SK-N-MC (cell line): Measurements from ENCODE around the gene PRICKLE2.

Source experiments
- DNase-seq: peaks from one replicate; pipeline ENCODE4 v3.0.0-alpha.2; 2011; ENCODE audit warnings: low read depth, low spot score
- H3K27ac ChIP-seq: fragments of 200-600 bp; sonication (generic); 2 replicates; pipeline ENCODE4 v1.5.1; 2016; ENCODE audit warnings: mixed run types
- H3K36me3 ChIP-seq: fragments of 200-600 bp; sonication (generic); 2 replicates; pipeline ENCODE4 v1.6.1; 2017; ENCODE audit warnings: antibody characterized with exemption, low read length, mixed read lengths; ENCODE audit not compliant: insufficient read depth
- H3K4me3 ChIP-seq: fragments of 200-600 bp; sonication (generic); 2 replicates; pipeline ENCODE4 v1.5.1; 2016
- H3K9ac ChIP-seq: fragments of 200-600 bp; sonication (generic); 2 replicates; pipeline ENCODE4 v1.8.0; 2017; ENCODE audit warnings: mixed run types, mixed read lengths; ENCODE audit not compliant: insufficient read length
- H3K9me3 ChIP-seq: fragments of 200-600 bp; sonication (generic); 2 replicates; pipeline ENCODE4 v1.6.1; 2017; ENCODE audit warnings: low read depth, mild to moderate bottlenecking, antibody characterized with exemption, low read length, moderate library complexity, mixed read lengths
- EZH2 ChIP-seq: fragments of 200-600 bp; sonication (generic); IDR thresholded peaks from one replicate; pipeline ENCODE4 v1.6.1; 2017; ENCODE audit warnings: antibody characterized with exemption
- FOXP2 ChIP-seq: optimal IDR thresholded peaks from 2 replicates; pipeline ENCODE3; 2011; ENCODE audit warnings: mild to moderate bottlenecking, moderate library complexity; ENCODE audit not compliant: insufficient read depth; ENCODE audit errors: extremely low read length, control extremely low read depth
- POLR2AphosphoS5 ChIP-seq: IDR thresholded peaks from 2 replicates; pipeline ENCODE4 v1.6.1; 2012; ENCODE audit warnings: mild to moderate bottlenecking, low read depth, low read length, borderline replicate concordance

Gene PRICKLE2

DNA sequence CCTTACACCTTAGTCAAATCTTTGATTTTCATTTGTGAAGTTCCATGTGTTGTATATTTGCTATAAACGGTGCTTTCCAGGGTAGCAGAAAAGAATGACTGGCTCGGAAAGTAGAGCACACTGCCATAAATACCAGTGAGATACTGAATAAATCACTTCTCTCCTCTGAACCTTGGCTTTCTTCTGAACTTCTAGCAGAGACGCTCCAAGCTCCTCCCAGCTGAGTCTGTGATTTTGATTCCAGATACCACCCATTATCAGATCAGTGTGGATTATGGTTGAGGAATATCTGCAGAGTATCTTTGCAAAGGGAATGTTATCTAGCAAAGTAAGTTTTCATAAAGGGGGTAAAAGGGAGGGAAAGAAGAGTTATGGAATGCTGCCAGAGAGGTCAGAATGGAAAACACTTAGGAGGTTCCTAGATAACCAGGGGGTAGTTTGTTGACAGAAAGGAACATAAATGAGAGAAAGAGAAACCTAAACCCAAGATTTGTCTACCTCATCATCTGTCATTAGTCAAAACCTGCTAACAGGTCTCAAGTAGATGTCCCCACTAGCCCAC is 103.4 kb downstream of the PRICKLE2 start:
- Histone ChIP-seq H3K36me3 (no peaks in the 10 kb centered on the region), H3K9me3 (no peaks in the 10 kb centered on the region), H3K27ac (no peak overlapping the region), H3K9ac (no peak overlapping the region), H3K4me3 (no peak overlapping the region)
- no peak for DNase-seq
- TF ChIP-seq EZH2, result no peak
- no peak for TF ChIP-seq POLR2AphosphoS5

- no peaks in the 10 kb centered on the region for H3K36me3 ChIP-seq
- no peaks in the 10 kb centered on the region for H3K9me3 ChIP-seq
- no peak for DNase-seq
- H3K27ac ChIP-seq, result no peak overlapping the region
- H3K9ac ChIP-seq, result no peak overlapping the region
- TF ChIP-seq EZH2 (no peak), FOXP2 (no peak), POLR2AphosphoS5 (no peak)
- H3K4me3 ChIP-seq, result no peak overlapping the region
Observed at GRCh38 chr3:64120876-64121275, 104.4 kb downstream of the PRICKLE2 start.

- TF ChIP-seq FOXP2 (no peak), EZH2 (no peak)
- DNase-seq, result no peak
- no peaks in the 10 kb centered on the region for H3K36me3 ChIP-seq
- no peaks in the 10 kb centered on the region for H3K9me3 ChIP-seq
- no peak overlapping the region for H3K4me3 ChIP-seq
- no peak overlapping the region for H3K9ac ChIP-seq
- no peak overlapping the region for H3K27ac ChIP-seq
Observed at GRCh38 chr3:64117483-64117882, 107.8 kb downstream of the PRICKLE2 start.

- no peak overlapping the region for H3K4me3 ChIP-seq
- no peaks in the 10 kb centered on the region for H3K9me3 ChIP-seq
- no peak overlapping the region for H3K27ac ChIP-seq
- no peak for DNase-seq
- no peaks in the 10 kb centered on the region for H3K36me3 ChIP-seq
- no peak overlapping the region for H3K9ac ChIP-seq
- TF ChIP-seq POLR2AphosphoS5, result no peak
- TF ChIP-seq FOXP2, result no peak
- no peak for TF ChIP-seq EZH2
Observed at GRCh38 chr3:64114651-64115050, 110.6 kb downstream of the PRICKLE2 start.

- TF ChIP-seq EZH2 (no peak), POLR2AphosphoS5 (no peak), FOXP2 (no peak)
- Histone ChIP-seq H3K4me3 (no peak overlapping the region), H3K9me3 (no peaks in the 10 kb centered on the region), H3K27ac (no peak overlapping the region), H3K36me3 (no peaks in the 10 kb centered on the region), H3K9ac (no peak overlapping the region)
- DNase-seq, result no peak
Observed at GRCh38 chr3:64111872-64112271, 113.4 kb downstream of the PRICKLE2 start.

DNA sequence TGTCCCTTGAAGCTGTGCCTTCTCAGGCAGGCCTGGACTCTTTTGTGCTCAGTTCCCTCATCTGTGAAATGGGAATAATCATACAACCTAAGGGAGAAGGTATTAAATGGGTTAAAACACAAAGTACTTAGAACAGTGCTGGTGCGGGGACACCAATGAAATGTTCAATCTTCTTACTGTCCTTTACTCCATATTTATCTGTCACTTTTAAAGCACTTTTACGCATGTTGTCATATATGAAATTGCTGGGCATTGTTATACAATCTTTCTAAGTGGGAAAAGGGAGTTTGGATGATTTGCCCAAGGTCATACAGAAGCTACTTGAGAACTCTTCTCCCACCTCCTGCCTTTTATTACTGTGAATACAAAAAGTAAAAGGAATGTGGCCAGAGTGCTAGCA is 114.2 kb downstream of the PRICKLE2 start:
- no peak overlapping the region for H3K9ac ChIP-seq
- no peak overlapping the region for H3K27ac ChIP-seq
- no peaks in the 10 kb centered on the region for H3K36me3 ChIP-seq
- TF ChIP-seq FOXP2 (no peak), EZH2 (no peak), POLR2AphosphoS5 (no peak)
- no peak for DNase-seq
- H3K9me3 ChIP-seq, result no peaks in the 10 kb centered on the region
- H3K4me3 ChIP-seq, result no peak overlapping the region

DNA sequence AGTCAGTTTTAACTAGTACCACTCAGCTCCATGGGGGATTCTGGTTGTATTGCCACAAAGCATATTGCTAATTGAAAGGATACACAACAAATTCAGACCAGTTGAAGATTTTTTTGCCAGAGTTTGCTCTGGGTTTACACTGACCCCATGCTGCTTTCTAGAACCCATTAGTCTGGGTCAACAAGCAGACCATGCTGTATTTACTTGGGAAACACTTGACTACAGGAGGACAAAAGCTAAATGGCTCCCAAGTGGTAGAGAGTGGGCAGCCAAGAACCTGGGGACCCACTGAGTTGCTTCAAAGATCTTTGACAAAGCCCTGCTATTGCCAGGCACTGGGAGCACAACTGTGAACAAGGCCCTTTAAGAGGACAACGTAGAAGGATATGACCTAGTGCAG is 115.2 kb downstream of the PRICKLE2 start:
- Histone ChIP-seq H3K36me3 (no peaks in the 10 kb centered on the region), H3K9ac (no peak overlapping the region), H3K4me3 (no peak overlapping the region), H3K27ac (no peak overlapping the region), H3K9me3 (no peaks in the 10 kb centered on the region)
- TF ChIP-seq POLR2AphosphoS5 (no peak), EZH2 (no peak), FOXP2 (no peak)
- DNase-seq, result no peak

- no peaks in the 10 kb centered on the region for H3K36me3 ChIP-seq
- no peak overlapping the region for H3K4me3 ChIP-seq
- TF ChIP-seq FOXP2, result no peak
- TF ChIP-seq POLR2AphosphoS5, result no peak
- TF ChIP-seq EZH2, result no peak
- no peak overlapping the region for H3K9ac ChIP-seq
- H3K27ac ChIP-seq, result no peak overlapping the region
- no peaks in the 10 kb centered on the region for H3K9me3 ChIP-seq
- DNase-seq, result no peak
Observed at GRCh38 chr3:64109438-64109837, 115.8 kb downstream of the PRICKLE2 start.

- no peaks in the 10 kb centered on the region for H3K36me3 ChIP-seq
- H3K9ac ChIP-seq, result no peak overlapping the region
- H3K9me3 ChIP-seq, result no peaks in the 10 kb centered on the region
- DNase-seq, result no peak
- H3K27ac ChIP-seq, result no peak overlapping the region
- TF ChIP-seq POLR2AphosphoS5, result no peak
- no peak for TF ChIP-seq EZH2
- no peak for TF ChIP-seq FOXP2
- no peak overlapping the region for H3K4me3 ChIP-seq
Observed at GRCh38 chr3:64108784-64109317, 116.4 kb downstream of the PRICKLE2 start.
